Measurements from ENCODE around the gene ZNF263.

Gene ZNF263

DNA sequence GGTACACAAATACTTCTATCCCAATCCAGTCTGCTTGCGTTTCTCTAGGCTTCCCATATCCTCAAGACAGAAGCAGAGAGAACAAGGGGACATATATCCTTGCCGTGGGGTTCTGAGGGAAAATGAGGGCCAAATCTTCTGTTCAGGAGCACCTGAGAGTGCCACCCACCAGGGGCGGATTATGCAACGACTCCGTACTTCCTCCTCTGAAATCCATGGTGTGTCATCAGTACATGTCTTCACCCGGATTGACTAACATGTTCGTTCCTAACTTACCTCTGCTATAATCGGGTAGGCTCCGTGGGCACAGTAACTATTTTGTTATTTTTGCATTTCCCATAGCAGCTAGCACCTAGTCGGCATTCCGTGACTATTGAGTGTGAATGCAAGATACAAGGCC is 40.6 kb upstream of the ZNF263 start:
- no peaks in the 10 kb centered on the region for H3K4me1 ChIP-seq (ENCODE audit: control insufficient read depth, insufficient read depth, low read length)
- TF ChIP-seq ZBTB7A (tag by site-specific recombination; IDR thresholded peaks at IDR 0.05; ENCODE audit: low read depth), result no peak
- TF ChIP-seq, protein P1, sequence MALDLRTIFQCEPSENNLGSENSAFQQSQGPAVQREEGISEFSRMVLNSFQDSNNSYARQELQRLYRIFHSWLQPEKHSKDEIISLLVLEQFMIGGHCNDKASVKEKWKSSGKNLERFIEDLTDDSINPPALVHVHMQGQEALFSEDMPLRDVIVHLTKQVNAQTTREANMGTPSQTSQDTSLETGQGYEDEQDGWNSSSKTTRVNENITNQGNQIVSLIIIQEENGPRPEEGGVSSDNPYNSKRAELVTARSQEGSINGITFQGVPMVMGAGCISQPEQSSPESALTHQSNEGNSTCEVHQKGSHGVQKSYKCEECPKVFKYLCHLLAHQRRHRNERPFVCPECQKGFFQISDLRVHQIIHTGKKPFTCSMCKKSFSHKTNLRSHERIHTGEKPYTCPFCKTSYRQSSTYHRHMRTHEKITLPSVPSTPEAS (tag by site-specific recombination; IDR thresholded peaks at IDR 0.05), result no peak
- TF ChIP-seq BCL11B (tag by site-specific recombination; IDR thresholded peaks at IDR 0.05; ENCODE audit: low read depth), result no peak
- TF ChIP-seq ZFP69B (tag by site-specific recombination; IDR thresholded peaks at IDR 0.05), result no peak
- no peak for TF ChIP-seq ZNF354C (tag by site-specific recombination; IDR thresholded peaks at IDR 0.05; ENCODE audit: borderline replicate concordance, low read depth)
- TF ChIP-seq, protein P2, sequence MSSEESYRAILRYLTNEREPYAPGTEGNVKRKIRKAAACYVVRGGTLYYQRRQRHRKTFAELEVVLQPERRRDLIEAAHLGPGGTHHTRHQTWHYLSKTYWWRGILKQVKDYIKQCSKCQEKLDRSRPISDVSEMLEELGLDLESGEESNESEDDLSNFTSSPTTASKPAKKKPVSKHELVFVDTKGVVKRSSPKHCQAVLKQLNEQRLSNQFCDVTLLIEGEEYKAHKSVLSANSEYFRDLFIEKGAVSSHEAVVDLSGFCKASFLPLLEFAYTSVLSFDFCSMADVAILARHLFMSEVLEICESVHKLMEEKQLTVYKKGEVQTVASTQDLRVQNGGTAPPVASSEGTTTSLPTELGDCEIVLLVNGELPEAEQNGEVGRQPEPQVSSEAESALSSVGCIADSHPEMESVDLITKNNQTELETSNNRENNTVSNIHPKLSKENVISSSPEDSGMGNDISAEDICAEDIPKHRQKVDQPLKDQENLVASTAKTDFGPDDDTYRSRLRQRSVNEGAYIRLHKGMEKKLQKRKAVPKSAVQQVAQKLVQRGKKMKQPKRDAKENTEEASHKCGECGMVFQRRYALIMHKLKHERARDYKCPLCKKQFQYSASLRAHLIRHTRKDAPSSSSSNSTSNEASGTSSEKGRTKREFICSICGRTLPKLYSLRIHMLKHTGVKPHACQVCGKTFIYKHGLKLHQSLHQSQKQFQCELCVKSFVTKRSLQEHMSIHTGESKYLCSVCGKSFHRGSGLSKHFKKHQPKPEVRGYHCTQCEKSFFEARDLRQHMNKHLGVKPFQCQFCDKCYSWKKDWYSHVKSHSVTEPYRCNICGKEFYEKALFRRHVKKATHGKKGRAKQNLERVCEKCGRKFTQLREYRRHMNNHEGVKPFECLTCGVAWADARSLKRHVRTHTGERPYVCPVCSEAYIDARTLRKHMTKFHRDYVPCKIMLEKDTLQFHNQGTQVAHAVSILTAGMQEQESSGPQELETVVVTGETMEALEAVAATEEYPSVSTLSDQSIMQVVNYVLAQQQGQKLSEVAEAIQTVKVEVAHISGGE (tag by site-specific recombination; conservative IDR thresholded peaks at IDR 0.05; ENCODE audit: low read depth), result no peak
- TF ChIP-seq, protein P3, sequence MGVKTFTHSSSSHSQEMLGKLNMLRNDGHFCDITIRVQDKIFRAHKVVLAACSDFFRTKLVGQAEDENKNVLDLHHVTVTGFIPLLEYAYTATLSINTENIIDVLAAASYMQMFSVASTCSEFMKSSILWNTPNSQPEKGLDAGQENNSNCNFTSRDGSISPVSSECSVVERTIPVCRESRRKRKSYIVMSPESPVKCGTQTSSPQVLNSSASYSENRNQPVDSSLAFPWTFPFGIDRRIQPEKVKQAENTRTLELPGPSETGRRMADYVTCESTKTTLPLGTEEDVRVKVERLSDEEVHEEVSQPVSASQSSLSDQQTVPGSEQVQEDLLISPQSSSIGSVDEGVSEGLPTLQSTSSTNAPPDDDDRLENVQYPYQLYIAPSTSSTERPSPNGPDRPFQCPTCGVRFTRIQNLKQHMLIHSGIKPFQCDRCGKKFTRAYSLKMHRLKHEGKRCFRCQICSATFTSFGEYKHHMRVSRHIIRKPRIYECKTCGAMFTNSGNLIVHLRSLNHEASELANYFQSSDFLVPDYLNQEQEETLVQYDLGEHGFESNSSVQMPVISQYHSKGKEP (tag by site-specific recombination; IDR thresholded peaks at IDR 0.05), result no peak
- TF ChIP-seq, protein P4, sequence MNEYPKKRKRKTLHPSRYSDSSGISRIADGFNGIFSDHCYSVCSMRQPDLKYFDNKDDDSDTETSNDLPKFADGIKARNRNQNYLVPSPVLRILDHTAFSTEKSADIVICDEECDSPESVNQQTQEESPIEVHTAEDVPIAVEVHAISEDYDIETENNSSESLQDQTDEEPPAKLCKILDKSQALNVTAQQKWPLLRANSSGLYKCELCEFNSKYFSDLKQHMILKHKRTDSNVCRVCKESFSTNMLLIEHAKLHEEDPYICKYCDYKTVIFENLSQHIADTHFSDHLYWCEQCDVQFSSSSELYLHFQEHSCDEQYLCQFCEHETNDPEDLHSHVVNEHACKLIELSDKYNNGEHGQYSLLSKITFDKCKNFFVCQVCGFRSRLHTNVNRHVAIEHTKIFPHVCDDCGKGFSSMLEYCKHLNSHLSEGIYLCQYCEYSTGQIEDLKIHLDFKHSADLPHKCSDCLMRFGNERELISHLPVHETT (tag by site-specific recombination; IDR thresholded peaks at IDR 0.05), result no peak
- TF ChIP-seq ZNF514 (tag by site-specific recombination; IDR thresholded peaks at IDR 0.05), result no peak
- no peak for TF ChIP-seq ZNF133 (tag by site-specific recombination; IDR thresholded peaks at IDR 0.05)
- no peak overlapping the region for H3K27ac ChIP-seq (ENCODE audit: extremely low read depth, low read depth, low read length)
- no peaks in the 10 kb centered on the region for H3K36me3 ChIP-seq (ENCODE audit: control insufficient read depth in 2 of 2, insufficient read depth in 1 of 2, low read length in 2 of 2)
- H3K9me3 ChIP-seq (ENCODE audit: control insufficient read depth, insufficient read depth, low read depth, low read length), result no peaks in the 10 kb centered on the region
- H3K4me3 ChIP-seq (ENCODE audit: low read depth, low read length), result no peak overlapping the region
- POLR2A ChIA-PET, result no interaction called here
- CTCF ChIA-PET, result interaction anchor here (0.6 kb wide), 1 partner anchor 59 kb away, joined by 3 read pairs; no protein-coding TSS in a partner anchor

DNA sequence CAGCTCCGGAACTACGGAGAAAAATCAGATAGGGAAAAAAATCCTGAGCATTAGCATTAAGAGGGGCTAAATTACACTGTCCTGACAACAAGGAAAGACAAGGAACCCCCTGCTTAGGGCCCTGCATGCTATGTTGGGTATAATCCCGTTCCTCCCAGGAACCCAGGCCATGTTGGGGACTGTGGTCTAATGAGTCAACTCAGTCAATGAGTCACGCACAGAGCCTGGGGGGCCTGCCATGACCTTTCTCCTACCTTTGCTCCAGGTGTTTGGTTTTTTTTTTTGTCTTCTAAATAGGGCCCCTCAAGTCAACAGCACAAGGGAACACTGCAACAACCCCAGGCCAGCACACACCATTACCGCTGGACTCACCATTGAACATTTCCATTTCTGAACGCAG is 39.4 kb upstream of the ZNF263 start:
- Histone ChIP-seq H3K9me3 (ENCODE audit: control insufficient read depth, insufficient read depth, low read depth, low read length) (no peaks in the 10 kb centered on the region), H3K4me3 (ENCODE audit: low read depth, low read length) (no peak overlapping the region), H3K27ac (ENCODE audit: extremely low read depth, low read depth, low read length) (no peak overlapping the region), H3K36me3 (ENCODE audit: control insufficient read depth in 2 of 2, insufficient read depth in 1 of 2, low read length in 2 of 2) (no peaks in the 10 kb centered on the region), H3K4me1 (ENCODE audit: control insufficient read depth, insufficient read depth, low read length) (no peaks in the 10 kb centered on the region)
- TF ChIP-seq ZNF76 (tag by site-specific recombination; IDR thresholded peaks at IDR 0.05; ENCODE audit: borderline replicate concordance, low read depth) (no peak), ZNF341 (tag by site-specific recombination; IDR thresholded peaks at IDR 0.05; ENCODE audit: low read depth) (no peak), ZNF292 (tag by site-specific recombination; IDR thresholded peaks at IDR 0.05; ENCODE audit: borderline replicate concordance, low read depth) (no peak), ZBTB21 (tag by site-specific recombination; IDR thresholded peaks at IDR 0.05) (no peak), KLF8 (tag by site-specific recombination; IDR thresholded peaks at IDR 0.05) (no peak), ZNF433 (tag by site-specific recombination; IDR thresholded peaks at IDR 0.05; ENCODE audit: low read depth) (no peak), ZNF544 (tag by site-specific recombination; IDR thresholded peaks at IDR 0.05) (no peak), SCRT2 (tag by site-specific recombination; IDR thresholded peaks at IDR 0.05) (no peak), ZNF658 (tag by site-specific recombination; IDR thresholded peaks at IDR 0.05) (no peak), ZNF155 (tag by site-specific recombination; IDR thresholded peaks at IDR 0.05) (no peak)
- TF ChIP-seq, protein P5, sequence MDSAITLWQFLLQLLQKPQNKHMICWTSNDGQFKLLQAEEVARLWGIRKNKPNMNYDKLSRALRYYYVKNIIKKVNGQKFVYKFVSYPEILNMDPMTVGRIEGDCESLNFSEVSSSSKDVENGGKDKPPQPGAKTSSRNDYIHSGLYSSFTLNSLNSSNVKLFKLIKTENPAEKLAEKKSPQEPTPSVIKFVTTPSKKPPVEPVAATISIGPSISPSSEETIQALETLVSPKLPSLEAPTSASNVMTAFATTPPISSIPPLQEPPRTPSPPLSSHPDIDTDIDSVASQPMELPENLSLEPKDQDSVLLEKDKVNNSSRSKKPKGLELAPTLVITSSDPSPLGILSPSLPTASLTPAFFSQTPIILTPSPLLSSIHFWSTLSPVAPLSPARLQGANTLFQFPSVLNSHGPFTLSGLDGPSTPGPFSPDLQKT (IDR thresholded peaks at IDR 0.05; ENCODE audit: borderline replicate concordance, low read depth, low read length), result no peak
- TF ChIP-seq, protein P6, sequence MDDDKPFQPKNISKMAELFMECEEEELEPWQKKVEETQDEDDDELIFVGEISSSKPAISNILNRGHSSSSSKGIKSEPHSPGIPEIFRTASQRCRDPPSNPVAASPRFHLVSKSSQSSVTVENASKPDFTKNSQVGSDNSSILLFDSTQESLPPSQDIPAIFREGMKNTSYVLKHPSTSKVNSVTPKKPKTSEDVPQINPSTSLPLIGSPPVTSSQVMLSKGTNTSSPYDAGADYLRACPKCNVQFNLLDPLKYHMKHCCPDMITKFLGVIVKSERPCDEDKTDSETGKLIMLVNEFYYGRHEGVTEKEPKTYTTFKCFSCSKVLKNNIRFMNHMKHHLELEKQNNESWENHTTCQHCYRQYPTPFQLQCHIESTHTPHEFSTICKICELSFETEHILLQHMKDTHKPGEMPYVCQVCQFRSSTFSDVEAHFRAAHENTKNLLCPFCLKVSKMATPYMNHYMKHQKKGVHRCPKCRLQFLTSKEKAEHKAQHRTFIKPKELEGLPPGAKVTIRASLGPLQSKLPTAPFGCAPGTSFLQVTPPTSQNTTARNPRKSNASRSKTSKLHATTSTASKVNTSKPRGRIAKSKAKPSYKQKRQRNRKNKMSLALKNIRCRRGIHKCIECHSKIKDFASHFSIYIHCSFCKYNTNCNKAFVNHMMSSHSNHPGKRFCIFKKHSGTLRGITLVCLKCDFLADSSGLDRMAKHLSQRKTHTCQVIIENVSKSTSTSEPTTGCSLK (tag by site-specific recombination; IDR thresholded peaks at IDR 0.05), result no peak
- TF ChIP-seq, protein P7, sequence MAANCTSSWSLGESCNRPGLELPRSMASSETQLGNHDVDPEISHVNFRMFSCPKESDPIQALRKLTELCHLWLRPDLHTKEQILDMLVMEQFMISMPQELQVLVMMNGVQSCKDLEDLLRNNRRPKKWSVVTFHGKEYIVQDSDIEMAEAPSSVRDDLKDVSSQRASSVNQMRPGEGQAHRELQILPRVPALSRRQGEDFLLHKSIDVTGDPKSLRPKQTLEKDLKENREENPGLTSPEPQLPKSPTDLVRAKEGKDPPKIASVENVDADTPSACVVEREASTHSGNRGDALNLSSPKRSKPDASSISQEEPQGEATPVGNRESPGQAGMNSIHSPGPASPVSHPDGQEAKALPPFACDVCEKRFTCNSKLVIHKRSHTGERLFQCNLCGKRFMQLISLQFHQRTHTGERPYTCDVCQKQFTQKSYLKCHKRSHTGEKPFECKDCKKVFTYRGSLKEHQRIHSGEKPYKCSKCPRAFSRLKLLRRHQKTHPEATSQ (tag by site-specific recombination; IDR thresholded peaks at IDR 0.05), result no peak
- CTCF ChIA-PET, result no interaction called here
- POLR2A ChIA-PET, result interaction anchor here (0.6 kb wide), 1 partner anchor 536 kb away, joined by 4 read pairs; no protein-coding TSS in a partner anchor

All from HEK293 (cell line).